Stimulated activated CD4-positive, alpha-beta T cell treated with anti-CD3 and anti-CD28 coated beads, Interleukin-1b, Interleukin-23, amount 100 ng/mL, for 1 hour (primary cell): Measurements from ENCODE around the gene REM1.
"Not testable (repeated sequence)": the region's sequence is repeated elsewhere in the genome, so short reads cannot be mapped to it uniquely, and the experiment has no call there.

Experiments used
- DNase-seq, 2 donors: peaks; one replicate each; pipeline ENCODE4 v3.0.0-alpha.2; 2020; ENCODE audit warnings: low read depth in 2 of 2

The REM1 gene

GRCh38 chr20:31485450-31486339 lies 10.6 kb downstream of the REM1 start:
- DNase-seq, result no peak

DNA sequence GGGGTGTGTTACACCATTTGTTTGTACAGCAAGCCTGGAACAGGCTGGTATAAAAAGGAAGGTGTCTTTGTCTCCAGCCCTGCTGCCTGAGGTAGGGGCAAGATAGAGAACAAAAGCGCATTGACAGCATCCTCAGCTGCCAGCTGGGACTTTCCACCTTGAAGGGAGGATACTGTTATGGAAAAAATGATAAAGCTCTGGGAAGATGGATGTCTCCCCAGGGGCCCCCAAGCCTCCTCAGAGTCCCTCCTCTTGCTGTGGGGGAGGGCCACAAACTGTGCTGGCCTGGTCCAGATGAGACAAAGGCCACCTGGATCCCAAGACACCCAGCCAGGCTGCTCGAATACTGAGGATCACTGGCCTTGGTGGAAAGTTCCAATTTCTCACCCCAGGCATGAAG lies 13.0 kb downstream of the REM1 start:
- DNase-seq, result no peak

DNA sequence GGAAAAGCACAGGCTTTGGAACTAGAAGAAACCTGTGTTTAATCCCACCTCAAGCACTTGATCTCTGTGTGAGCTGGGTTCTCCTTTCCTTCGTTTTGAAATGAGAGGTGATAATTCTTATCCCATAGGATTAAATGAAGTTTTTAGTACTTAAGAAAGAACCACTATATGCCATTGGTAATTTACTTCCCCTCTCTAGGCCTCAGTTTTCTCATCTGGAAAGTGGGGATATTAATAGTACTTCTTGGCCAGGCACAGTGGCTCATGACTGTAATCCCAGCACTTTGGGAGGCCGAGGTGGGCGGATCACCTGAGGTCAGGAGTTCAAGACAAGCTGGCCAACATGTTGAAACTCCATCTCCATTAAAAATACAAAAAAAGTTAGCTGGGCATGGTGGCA lies 14.1 kb downstream of the REM1 start:
- no peak for DNase-seq

- DNase-seq, result no peak
Measured at GRCh38 chr20:31490752-31491151, 15.7 kb downstream of the REM1 start.

GRCh38 chr20:31494131-31494530 lies 19.0 kb downstream of the REM1 start:
- no peak for DNase-seq

DNA sequence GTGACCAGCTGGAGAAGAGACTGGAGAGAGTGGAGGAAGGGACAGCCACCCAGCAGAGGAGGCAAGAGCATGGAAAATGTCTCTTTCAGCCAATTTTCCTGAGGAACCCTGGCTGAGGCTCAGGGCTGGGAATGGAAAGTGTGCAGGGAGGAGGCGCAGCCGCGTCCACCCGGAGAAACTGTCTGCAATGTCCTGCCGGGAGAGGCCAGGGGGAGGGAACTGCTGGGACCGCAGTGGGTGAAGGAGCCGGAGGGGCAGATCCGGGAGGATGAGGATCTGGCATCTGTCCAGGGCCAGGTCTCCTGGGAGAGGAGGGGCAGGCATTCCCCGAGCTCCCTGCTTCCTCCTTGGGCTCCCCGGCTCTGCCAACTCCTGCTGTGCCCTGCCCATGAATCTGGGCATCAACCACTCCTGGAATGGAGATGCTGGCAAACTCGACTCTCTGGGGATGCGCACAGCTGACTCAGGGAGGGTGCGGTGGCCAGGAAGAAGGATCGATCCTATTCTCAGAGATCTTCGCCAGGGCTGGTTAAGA lies 21.7 kb downstream of the REM1 start:
- DNase-seq, result no peak

DNA sequence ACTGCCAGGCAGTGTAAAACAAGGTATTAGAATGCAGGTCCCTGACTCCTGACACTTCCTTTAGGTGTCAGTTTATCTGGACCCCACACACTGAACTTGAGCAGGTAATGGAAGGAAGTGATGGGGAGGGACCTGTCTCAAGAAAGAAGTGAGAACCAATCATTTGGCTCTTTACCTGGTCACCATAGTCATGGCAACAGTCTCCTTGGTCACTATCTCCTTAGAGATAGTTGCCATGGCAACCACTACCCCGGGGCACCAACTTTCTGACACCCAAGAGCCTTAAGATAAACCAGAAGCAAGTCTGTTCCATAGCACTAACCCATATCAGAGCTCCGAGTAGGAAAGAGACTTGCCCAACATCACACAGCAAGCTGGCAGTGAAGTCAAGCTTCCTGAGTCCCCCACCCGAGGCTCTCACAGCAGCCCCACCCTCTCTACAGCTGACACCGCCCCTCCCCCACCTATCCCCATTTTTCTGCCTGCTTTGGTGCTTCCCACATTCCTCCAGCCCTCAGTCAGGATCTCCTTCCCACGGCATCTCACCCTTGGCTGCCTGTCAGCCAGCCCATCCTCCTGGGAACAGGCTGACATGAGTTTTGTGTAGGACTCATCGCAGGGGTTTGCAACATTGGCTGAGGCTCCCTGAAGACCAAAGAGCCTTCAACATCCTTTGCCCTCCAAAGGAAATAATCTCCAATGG lies 22.9 kb downstream of the REM1 start:
- no peak for DNase-seq

DNA sequence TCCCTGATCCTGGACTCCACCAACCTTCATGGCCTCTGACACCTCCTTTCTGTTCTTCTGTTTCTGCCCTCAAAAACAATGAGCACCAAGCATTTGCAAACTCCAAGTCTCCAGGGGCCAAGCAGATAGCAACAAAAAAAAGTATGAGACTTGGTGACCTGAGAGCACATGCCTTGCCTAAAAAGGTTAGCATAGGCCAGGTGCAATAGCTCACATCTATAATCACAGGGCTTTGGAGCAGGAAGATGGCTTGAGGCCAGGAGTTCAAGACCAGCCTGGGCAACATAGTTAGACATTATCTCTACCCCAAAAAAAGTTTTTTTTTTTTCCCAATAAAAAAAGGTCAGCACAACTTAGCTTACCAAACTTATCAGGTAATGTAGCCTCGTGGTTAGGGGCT lies 25.4 kb downstream of the REM1 start:
- DNase-seq, result no peak

DNA sequence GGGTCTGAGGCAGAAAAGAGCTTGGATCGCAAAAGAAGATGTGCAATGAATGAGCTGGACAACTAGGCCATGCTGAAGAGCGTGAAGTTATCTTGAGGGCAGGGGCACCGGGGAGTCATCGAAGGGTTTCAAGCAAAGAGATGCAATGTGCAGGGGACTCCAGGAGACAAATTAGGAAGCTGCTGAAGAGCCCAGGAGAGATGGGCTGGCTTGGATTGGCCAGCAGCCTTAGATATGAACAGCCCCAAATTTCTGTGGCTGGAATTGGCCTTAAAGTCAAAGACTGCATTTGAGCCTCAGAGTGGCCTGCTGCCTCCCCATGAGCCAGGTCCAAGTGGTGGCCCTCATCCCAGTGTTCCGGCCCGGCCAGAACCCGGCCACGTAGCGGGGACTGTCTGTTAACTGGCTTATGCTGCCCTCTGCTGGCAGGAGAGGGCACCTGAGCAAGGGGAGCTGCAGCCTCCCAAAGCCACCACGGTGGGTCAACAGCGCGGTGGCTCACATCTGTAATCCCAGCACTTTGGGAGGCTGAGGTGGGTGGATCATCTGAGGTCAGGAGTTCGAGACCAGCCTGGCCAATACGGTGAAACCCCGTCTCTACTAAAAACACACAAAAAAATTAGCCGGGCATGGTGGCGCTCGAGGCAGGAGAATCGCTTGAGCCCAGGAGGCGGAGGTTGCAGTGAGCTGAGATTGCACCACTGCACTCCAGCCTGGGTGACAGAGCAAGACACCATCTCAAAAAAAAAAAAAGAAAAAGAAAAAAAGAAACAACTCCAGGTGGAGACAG lies 28.0 kb downstream of the REM1 start:
- peak; percentile 43 to 58 for DNase-seq

DNA sequence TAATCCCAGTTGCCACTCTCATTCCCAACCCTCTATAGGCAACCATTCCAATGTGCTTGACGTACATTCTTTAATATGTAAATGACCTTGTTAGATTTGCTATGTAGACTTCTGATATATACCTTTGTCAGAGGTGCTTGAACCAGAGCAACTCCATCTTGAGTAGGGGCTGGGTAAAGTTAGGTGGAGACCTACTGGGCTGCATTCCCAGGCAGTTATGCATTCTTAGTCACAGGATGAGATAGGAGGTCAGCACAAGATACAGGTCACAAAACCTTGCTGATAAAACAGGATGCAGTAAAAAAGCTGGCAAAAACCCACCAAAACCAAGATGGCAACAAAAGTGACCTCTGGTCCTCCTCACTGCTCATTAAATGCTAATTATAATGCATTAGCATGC lies 30.8 kb downstream of the REM1 start:
- no peak for DNase-seq

GRCh38 chr20:31508517-31509244 lies 33.6 kb downstream of the REM1 start:
- DNase-seq, result no peak

GRCh38 chr20:31514154-31515071 lies 39.3 kb downstream of the REM1 start, which contains the start of gene HM13:
Gene HM13, plus strand, starts transcription at chr20:31514442. Its CDS starts 110 bp downstream, at chr20:31514552.
- peak; percentile 72 to 73 for DNase-seq

DNA sequence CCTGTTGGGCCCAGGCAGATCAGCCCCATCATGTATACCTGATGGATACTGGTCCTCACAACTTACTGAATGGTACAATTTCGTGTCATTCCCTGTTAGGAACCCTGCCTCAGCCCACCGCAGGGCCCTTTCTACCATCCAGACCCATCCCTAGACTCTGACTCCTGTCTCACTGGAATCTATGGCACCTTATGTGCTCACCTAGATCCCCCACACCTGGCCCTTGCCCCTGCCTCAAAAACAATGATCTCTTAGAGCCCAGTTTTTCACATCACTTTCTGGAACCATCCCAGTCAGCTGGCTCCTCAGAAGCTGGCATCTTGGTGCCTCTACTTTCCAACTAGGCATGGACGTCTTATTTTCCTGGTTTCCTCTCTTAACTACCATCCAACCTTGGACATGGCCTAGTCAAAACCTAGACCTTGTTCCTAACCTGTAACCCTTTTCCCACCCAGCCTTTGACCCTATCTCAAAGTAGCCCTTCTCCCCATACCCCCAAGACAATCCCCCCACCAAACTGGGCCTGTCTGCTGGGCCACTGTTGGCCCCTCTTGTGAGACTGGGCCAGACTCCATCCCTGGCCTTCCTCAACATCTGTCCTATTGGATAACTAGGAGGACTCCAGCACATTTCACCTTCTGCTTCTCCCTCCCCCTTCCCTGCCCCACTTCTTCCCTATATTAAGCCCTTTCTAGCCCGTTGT lies 40.1 kb downstream of the REM1 start:
- no peak for DNase-seq

DNA sequence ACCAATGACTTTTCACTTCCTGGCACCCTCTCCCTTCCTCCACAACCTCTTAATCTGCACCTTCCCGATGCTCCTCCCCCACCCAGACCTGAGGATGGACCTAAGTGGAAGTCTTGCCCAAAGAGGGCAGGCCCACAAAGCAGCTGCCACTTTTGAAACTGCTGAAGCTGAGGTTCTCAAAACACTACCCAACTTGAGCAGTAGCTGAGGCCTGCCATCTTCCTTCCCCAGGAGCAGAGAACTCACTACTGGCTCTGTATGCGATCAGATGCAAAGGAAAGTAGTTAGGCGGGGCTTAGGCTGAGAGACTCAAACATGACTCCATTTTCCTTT lies 40.7 kb downstream of the REM1 start:
- DNase-seq, result no peak

DNA sequence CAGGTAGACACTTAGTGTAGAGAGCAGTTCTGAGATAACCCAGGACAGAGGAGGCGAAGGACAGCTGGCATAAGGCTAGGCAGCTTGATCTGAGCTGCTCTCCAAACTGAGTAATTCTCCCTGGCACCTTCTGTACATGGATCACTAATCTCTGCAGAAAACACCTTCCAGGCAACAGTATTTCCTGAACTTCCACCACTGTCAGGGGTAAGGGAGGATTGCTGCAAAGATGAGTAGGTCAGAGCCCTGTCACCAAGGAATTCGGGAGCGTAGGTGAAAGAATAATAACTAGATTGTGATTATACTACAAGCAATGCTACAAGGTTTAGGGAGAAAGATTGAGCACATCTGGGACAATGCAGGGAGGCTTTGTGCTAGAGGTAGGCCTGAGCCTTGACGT lies 41.1 kb downstream of the REM1 start:
- no peak for DNase-seq

DNA sequence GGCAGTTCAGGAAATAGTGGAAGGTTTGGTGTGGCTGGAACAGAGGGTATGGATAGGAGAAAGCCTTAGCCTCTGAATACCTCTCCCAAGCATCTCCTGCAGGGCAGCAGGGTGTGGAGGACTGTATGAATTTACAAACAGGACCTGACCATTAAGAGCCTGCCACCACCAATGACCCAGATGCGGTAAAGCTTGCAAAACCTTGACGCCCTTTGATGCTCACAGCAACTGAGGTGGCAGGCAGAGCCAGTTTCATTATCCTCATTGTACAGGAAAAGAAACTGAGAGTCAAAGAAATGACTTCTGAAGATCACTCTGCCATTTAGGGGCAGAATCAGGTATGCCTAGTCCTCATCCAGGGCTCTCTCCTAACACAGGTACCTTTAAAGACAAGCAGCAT lies 41.6 kb downstream of the REM1 start:
- no peak for DNase-seq

- no peak for DNase-seq
Measured at GRCh38 chr20:31517373-31517772, 42.3 kb downstream of the REM1 start.

DNA sequence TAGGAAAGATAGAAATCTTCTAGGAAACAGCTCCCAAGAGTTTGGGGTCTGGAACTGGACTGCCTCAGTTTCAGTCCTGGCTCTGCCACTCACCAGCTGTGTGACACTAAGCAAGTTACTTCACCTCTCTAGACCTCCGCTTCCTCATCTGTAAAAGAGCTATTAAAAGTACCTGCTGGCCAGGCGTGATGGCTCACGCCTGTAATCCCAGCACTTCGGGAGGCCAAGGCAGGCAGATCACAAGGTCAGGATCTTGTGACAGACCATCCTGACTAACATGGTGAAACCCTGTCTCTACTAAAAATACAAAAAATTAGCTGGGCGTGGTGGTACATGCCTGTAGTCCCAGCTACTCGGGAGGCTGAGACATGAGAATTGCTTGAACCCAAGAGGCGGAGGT lies 46.2 kb downstream of the REM1 start:
- DNase-seq, result not testable (repeated sequence)

GRCh38 chr20:31522731-31523130 lies 47.6 kb downstream of the REM1 start:
- DNase-seq, result no peak
